HG03103 (cell line): ENCODE results near the gene KRT83.

ENCODE experiments used
- ATAC-seq: cut with Tn5 transposase; IDR thresholded peaks from one replicate; pipeline ENCODE4 v1.9.1; 2021; ENCODE audit warnings: low read depth; ENCODE audit not compliant: unreplicated experiment

Gene KRT83

DNA sequence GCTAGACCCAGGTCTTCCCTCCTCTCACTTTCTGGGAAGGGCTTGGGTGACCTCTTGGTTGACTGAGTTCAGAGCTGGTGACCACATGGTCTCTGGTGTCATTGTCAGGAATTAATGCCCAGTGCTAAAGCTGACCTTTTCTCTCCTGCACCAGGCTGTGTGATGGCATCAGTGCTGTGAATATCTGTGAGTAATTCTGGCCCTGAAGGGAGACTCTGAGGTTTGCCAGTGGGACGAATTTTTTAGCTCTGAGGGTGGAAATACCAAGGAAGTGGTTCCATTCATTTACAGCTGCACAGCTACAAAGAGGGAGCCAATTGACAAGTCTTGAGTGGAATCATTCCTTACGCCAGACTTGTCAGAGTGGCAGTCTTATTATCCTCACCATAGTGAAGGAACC lies 53.0 kb downstream of the KRT83 start:
- ATAC-seq, result no peak

DNA sequence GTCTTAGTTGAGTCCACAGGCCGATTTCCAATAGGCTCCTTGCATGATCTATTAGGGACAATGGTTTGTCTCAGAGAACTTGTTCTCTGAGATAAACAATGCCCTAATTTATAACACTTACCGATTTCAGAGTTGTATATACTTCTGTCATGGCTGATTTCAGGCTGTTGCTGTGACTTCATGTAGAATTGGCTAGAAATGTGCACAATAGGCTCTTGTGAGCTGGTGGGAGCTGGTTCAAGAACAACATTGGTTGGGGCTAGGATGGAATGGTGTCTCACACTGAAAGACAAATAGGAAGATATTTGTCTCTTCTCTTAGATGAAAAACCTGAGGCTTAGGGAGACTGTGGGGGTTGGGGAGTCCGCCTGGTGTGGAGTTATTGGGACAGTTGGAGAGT lies 53.5 kb downstream of the KRT83 start:
- no peak for ATAC-seq

GRCh38 chr12:52267266-52267665 lies 53.9 kb downstream of the KRT83 start:
- no peak for ATAC-seq

- no peak for ATAC-seq
Measured at GRCh38 chr12:52266514-52266913, 54.7 kb downstream of the KRT83 start.

DNA sequence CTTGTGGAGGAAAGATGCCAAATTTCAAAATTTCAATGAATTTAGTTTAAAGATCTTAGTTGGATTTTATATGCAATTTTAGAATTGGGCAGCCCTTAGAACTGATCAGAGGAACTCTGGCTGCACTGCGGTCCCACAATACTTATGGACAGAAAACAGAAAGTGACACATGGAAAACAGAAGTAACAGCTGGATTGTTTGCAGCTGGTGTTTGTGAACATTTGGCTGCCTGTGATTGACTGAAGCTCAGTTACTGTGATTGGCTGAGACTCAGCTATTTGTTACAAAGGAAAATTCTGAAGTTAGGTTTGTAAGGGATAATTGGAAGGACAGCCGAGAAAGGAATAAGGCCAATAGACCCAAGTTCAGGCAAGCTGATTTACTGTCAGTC lies 56.8 kb downstream of the KRT83 start:
- no peak for ATAC-seq
